DND-41 (cell line): ENCODE data around the gene ASB16.
"Not testable (repeated sequence)": the region's sequence is repeated elsewhere in the genome, so short reads cannot be mapped to it uniquely, and the experiment has no call there.

Experiments
- EZH2 ChIP-seq: IDR thresholded peaks from 3 replicates; pipeline ENCODE4 v1.6.1; 2012; ENCODE audit warnings: borderline replicate concordance, low read depth, mild to moderate bottlenecking, moderate library complexity, low read length, inconsistent platforms; ENCODE audit not compliant: severe bottlenecking
- TF ChIP-seq, protein P1 (sequence below): IDR thresholded peaks from 2 replicates; pipeline ENCODE4 v1.5.1; 2012; ENCODE audit warnings: borderline replicate concordance, low read length, moderate library complexity, mild to moderate bottlenecking; ENCODE audit not compliant: poor library complexity, severe bottlenecking; ENCODE audit errors: extremely low read depth

DNA sequence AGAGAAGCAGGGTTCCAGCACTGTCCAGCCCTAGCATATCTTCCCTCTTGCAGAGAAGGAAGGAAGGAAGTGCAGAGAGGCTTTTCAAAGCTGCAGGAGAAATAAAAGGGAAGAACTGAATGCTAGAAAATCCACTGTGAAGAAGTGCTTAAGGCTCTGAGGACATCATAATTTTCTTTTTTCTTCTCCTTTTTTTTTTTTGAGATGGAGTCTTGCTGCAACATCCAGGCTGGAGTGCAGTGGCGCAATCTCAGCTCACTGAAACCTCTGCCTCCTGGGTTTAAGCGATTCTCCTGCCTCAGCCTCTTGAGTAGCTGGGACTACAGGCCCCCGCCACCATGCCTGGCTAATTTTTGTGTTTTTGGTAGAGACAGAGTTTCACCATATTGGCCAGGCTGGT is 21.4 kb upstream of the ASB16 start:
- TF ChIP-seq, protein P1, sequence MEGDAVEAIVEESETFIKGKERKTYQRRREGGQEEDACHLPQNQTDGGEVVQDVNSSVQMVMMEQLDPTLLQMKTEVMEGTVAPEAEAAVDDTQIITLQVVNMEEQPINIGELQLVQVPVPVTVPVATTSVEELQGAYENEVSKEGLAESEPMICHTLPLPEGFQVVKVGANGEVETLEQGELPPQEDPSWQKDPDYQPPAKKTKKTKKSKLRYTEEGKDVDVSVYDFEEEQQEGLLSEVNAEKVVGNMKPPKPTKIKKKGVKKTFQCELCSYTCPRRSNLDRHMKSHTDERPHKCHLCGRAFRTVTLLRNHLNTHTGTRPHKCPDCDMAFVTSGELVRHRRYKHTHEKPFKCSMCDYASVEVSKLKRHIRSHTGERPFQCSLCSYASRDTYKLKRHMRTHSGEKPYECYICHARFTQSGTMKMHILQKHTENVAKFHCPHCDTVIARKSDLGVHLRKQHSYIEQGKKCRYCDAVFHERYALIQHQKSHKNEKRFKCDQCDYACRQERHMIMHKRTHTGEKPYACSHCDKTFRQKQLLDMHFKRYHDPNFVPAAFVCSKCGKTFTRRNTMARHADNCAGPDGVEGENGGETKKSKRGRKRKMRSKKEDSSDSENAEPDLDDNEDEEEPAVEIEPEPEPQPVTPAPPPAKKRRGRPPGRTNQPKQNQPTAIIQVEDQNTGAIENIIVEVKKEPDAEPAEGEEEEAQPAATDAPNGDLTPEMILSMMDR, result not testable (repeated sequence)
- TF ChIP-seq EZH2, result not testable (repeated sequence)
